GM10266 (cell line): ENCODE measurements around the gene AGAP1.

Experiments used
- DNase-seq: peaks from one replicate; pipeline ENCODE4 v3.0.0; 2012; ENCODE audit errors: extremely low spot score
- TF ChIP-seq, protein P1 (sequence below): IDR thresholded peaks from 2 replicates; pipeline ENCODE4 v1.5.1; 2012; ENCODE audit warnings: mild to moderate bottlenecking, low read depth; ENCODE audit not compliant: control insufficient read depth, insufficient read depth; ENCODE audit errors: missing control alignments

The AGAP1 gene

DNA sequence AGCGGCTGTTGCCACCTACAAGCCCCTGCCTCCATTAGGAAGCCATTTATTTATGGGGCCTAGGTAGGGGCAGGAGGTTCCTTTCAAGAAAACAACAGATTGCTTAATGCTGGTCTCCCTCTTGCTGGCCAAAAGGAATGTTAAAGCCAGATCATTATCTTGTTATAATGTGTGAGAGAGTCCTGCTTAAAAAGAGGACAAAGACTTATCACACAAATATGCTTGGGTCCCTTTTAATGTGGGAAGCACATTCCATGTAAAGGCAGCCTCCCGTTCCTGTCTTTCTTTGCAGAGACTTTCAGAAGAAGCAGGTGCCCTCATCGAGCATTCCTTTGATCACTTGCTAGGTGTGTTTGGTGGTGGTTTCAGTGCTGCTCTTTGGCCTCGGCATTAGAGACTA lies 76.4 kb downstream of the AGAP1 start:
- TF ChIP-seq, protein P1, sequence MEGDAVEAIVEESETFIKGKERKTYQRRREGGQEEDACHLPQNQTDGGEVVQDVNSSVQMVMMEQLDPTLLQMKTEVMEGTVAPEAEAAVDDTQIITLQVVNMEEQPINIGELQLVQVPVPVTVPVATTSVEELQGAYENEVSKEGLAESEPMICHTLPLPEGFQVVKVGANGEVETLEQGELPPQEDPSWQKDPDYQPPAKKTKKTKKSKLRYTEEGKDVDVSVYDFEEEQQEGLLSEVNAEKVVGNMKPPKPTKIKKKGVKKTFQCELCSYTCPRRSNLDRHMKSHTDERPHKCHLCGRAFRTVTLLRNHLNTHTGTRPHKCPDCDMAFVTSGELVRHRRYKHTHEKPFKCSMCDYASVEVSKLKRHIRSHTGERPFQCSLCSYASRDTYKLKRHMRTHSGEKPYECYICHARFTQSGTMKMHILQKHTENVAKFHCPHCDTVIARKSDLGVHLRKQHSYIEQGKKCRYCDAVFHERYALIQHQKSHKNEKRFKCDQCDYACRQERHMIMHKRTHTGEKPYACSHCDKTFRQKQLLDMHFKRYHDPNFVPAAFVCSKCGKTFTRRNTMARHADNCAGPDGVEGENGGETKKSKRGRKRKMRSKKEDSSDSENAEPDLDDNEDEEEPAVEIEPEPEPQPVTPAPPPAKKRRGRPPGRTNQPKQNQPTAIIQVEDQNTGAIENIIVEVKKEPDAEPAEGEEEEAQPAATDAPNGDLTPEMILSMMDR = no peak
- no peak for DNase-seq

DNA sequence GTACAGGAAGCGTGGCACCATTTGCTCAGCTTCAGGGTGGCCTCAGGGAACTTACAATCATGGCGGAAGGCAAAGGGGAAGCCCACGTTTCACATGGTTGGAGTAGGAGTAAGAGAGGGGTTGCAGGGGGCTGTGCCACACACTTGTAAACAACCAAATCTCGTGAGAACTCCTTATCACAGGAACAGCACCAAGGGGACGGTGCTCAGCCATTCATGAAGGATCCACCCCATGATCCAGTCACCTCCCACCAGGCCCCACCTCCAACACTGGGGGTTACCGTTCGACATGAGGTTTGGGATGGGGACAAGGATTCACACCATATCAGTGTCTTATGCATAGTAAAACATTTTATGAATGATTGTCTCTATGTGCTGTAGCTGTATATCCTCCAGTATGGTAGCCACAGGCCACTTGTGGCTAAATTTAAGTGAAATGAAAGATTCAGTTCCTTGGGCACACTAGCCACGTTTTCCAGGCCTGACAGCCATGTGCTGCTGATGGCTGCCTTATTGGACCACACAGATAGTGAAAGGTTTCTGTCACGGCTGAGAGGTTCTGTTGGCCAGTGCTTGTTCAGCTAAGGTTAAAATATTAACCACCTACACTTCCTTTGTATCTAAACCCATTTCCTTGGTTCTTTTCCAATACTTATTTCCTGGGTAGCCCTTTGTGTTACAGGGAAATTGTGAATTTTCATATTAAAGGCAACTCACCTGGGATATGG lies 77.3 kb downstream of the AGAP1 start:
- TF ChIP-seq, protein P1 = no peak
- no peak for DNase-seq

DNA sequence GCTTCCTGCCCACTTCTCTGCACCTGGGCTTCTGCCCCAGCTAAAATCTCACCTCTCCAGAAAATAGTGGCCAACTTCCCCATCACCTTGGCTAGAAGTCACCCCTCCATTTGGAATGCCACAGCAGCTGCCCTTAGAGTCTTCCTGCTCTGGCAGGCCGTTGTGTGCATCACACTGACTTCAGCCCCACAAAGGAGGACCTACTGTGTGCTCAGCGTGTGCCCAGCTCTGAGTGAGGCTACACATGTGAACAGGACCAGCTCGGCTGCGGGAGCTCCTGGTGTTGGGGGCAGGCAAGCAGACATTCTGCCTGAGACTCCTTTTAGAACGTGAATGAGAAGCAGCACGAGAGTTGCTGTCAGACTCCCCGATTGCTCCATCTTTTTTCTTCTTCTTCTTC lies 78.7 kb downstream of the AGAP1 start:
- TF ChIP-seq, protein P1 = no peak
- DNase-seq = no peak

DNA sequence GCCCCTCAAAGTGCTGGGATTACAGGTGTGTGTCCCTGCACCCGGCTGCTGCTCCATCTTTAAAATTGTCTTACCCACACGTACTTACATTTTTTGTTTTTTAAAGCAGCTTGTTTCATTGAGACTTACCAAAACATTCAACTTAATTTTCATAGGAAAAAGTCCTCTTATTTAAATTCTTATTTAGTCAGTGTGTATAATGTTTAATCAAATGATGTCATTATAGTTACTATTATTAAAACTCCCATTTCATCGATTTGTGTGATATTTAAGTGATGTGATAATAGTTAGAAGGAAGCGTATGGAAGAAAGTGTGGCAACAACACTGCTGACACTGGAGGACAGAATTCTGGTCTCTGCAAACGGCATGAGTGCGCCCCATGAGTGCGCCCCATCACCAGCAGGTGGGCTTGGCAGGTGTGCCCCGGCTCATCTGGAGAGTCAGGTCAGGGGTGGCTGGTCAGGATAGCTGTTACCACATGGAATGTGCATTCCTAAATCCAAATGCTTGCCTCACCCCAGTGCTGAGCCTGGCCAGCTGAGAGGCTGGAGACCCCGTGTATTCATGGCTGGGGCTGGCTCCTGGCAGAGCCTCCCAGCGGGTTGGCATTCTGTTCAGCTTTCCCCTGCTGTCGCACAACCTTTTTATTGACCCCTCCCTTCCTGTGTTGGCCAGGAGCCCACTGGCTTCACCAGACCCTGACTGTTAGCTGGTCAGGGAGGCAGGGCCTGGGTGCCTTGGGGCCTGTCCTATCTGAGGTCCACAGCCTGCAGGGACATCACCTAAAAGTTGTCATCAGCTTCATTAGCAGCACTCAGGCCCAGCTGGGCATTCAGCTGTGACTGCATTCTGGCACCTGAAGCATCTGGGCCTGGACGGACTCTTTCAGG lies 79.7 kb downstream of the AGAP1 start:
- TF ChIP-seq, protein P1 = no peak
- no peak for DNase-seq

DNA sequence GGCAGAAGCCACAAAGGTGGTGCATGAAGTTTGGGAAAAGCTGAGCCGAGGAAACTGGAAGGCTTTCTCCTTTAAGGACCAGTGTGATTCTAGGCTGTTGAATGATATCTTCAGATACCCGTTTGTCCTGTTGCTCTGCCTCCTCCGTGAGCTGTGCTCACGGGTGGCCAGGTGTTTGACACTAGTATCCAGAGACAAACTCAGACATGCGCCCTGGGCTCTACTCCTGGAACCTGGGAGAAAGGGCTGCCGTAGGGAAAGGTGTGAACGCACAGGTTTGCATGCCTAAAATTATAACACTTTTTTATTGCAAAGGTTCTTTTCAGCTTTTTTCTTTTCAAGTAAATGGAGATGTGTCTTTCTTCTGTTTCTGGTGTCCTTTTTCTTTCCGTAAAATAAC lies 81.6 kb downstream of the AGAP1 start:
- TF ChIP-seq, protein P1 = no peak
- DNase-seq = no peak

DNA sequence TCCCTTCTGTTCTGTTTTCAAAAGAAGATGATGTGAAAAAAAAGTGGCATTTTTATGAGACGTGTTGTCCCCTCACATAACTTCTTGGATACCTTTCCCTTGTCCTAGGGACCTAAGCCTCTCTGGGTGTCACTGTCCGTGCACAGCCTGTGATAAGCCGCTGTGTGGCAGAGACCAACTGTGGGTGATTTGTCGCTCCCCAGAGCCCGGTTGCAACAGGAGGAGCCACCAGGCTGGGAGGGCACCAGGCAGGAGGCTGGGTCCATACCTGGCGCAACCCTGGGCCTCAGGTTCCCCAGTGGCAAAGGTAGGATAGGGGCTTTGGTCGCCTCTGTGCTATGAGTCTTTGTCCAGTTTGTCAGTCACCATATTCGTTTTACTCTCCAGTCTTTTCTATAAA lies 82.1 kb downstream of the AGAP1 start:
- TF ChIP-seq, protein P1 = no peak
- DNase-seq = no peak
